HCT116 (cell line): ENCODE results near the gene DLK1. TPM values are rescaled to one million over a fixed set of nuclear protein-coding genes. Genes with fewer than 3 reads are reported as not detected.

Experiments used
- ATAC-seq: fragments of 200-7000 bp; cut with Tn5 transposase; 2 replicates; pipeline ENCODE4 v1.9.1; 2020; ENCODE audit warnings: mild to moderate bottlenecking, moderate library complexity
- BruUV-seq: library from RNA; stranded (reverse); fragments of 400-500 nt; replicated peaks from 2 replicates; lab custom pipeline; 2021; lab: Mats Ljungman, UMichigan
- CTCF ChIA-PET: fragments of 300-600 bp; sonication (Branson Sonifier 250); formaldehyde crosslinking; loops from one replicate; lab custom pipeline; 2021; ENCODE audit warnings: antibody characterized with exemption; lab: Charles Lee
- POLR2A ChIA-PET: fragments of 300-600, 350-600 bp; sonication (Branson Sonifier 250); formaldehyde crosslinking; loops from one replicate; lab custom pipeline; 2021; ENCODE audit warnings: antibody characterized with exemption; lab: Charles Lee
- RAD21 ChIA-PET, 2 experiments: fragments of 300-600 bp; sonication (Branson Sonifier 250); formaldehyde crosslinking; loops; one replicate each; lab custom pipeline; 2023; ENCODE audit warnings: low total read pairs in 2 of 2; ENCODE audit not compliant: uncharacterized antibody in 2 of 2, unreplicated experiment in 2 of 2, low non-redundant PET in 1 of 2; lab: Charles Lee
- DNase-seq: peaks from one replicate; pipeline ENCODE4 v3.0.0-alpha.2; 2010; ENCODE audit warnings: low read depth, low spot score
- H2AFZ ChIP-seq: fragments of 200-600 bp; shearing (Covaris generic), sonication (generic); 2 replicates; pipeline ENCODE4 v1.6.1; 2017; ENCODE audit warnings: low read depth, mixed run types, mixed read lengths, antibody characterized with exemption, low read length; ENCODE audit not compliant: poor library complexity, severe bottlenecking
- H3K27ac ChIP-seq: 2 replicates; pipeline ENCODE4 v1.5.1; 2012; ENCODE audit warnings: low read depth, low read length
- H3K27me3 ChIP-seq: fragments of 200-600 bp; sonication (generic); 2 replicates; pipeline ENCODE4 v1.6.1; 2016; ENCODE audit warnings: mixed run types, low read length, mixed read lengths; ENCODE audit not compliant: insufficient read depth
- H3K36me3 ChIP-seq, 2 experiments: fragments of 200-500 bp in 1 of 2; fragments of 200-600 bp in 1 of 2; sonication (Bioruptor generic) in 1 of 2; sonication (generic) in 1 of 2; 2 replicates each; pipeline versions ENCODE4 v1.5.1 to v1.6.1; 2014 to 2016; ENCODE audit warnings: low read length in 2 of 2, inconsistent platforms in 1 of 2, mixed read lengths in 1 of 2, mixed run types in 1 of 2; ENCODE audit not compliant: insufficient read depth in 2 of 2, control insufficient read depth in 1 of 2
- H3K4me1 ChIP-seq, 2 experiments: fragments of 200-600 bp in 1 of 2; sonication (generic) in 1 of 2; 2 replicates each; pipeline versions ENCODE4 v1.5.1 to v1.6.1; 2012 to 2017; ENCODE audit warnings: low read length in 2 of 2, inconsistent platforms in 1 of 2, mild to moderate bottlenecking in 1 of 2, mixed read lengths in 1 of 2, mixed run types in 1 of 2, moderate library complexity in 1 of 2; ENCODE audit not compliant: insufficient read depth in 2 of 2, control insufficient read depth in 1 of 2
- H3K4me2 ChIP-seq: fragments of 200-600 bp; sonication (generic); 2 replicates; pipeline ENCODE4 v1.6.1; 2017; ENCODE audit warnings: mixed run types, low read length, mixed read lengths
- H3K4me3 ChIP-seq, 2 experiments: fragments of 200-600 bp in 1 of 2; sonication (generic) in 1 of 2; replicated peaks in 1 of 2; 2 replicates each; pipeline ENCODE4 v1.5.1; 2011 to 2016; ENCODE audit warnings: low read length in 2 of 2, control low read depth in 1 of 2, low read depth in 1 of 2, mild to moderate bottlenecking in 1 of 2, mixed read lengths in 1 of 2, mixed run types in 1 of 2
- H3K79me2 ChIP-seq: fragments of 200-600 bp; sonication (generic); 2 replicates; pipeline ENCODE4 v1.6.1; 2017; ENCODE audit warnings: mild to moderate bottlenecking, mixed run types, low read length, moderate library complexity, mixed read lengths; ENCODE audit not compliant: insufficient read depth
- H3K9ac ChIP-seq: fragments of 200-600 bp; sonication (generic); 2 replicates; pipeline ENCODE4 v1.6.1; 2016; ENCODE audit warnings: low read length, mixed read lengths
- H3K9me2 ChIP-seq: fragments of 200-600 bp; sonication (generic), shearing (Covaris generic); 2 replicates; pipeline ENCODE4 v1.6.1; 2017; ENCODE audit warnings: mixed run types, mild to moderate bottlenecking, moderate library complexity; ENCODE audit not compliant: insufficient read depth
- H3K9me3 ChIP-seq, 2 experiments: fragments of 200-500 bp in 1 of 2; fragments of 200-600 bp in 1 of 2; sonication (Bioruptor generic) in 1 of 2; sonication (generic) in 1 of 2; 2 replicates each; pipeline ENCODE4 v1.6.1; 2014 to 2017; ENCODE audit warnings: low read length in 2 of 2, mixed read lengths in 2 of 2, inconsistent platforms in 1 of 2, low read depth in 1 of 2, mild to moderate bottlenecking in 1 of 2, mixed run types in 1 of 2, moderate library complexity in 1 of 2; ENCODE audit not compliant: control insufficient read depth in 1 of 2, insufficient read depth in 1 of 2
- H4K20me1 ChIP-seq: fragments of 200-600 bp; sonication (generic), shearing (Covaris generic); 2 replicates; pipeline ENCODE4 v1.6.1; 2017; ENCODE audit warnings: mixed run types, mild to moderate bottlenecking, moderate library complexity; ENCODE audit not compliant: insufficient read depth
- ATF3 ChIP-seq: IDR thresholded peaks from 2 replicates; pipeline ENCODE4 v1.6.1; 2012
- CBX3 ChIP-seq: IDR thresholded peaks from 2 replicates; pipeline ENCODE4 v1.6.1; 2012; ENCODE audit warnings: low read depth
- EGR1 ChIP-seq: IDR thresholded peaks from 2 replicates; pipeline ENCODE4 v1.6.1; 2012; ENCODE audit warnings: low read depth
- EZH2 ChIP-seq: fragments of 200-600 bp; sonication (generic); IDR thresholded peaks from 2 replicates; pipeline ENCODE4 v1.6.1; 2017; ENCODE audit warnings: antibody characterized with exemption, mixed run types
- EZH2phosphoT487 ChIP-seq: fragments of 200-600 bp; IDR thresholded peaks from 2 replicates; pipeline ENCODE4 v1.6.1; 2018; ENCODE audit warnings: antibody characterized with exemption, borderline replicate concordance
- POLR2AphosphoS5 ChIP-seq: IDR thresholded peaks from 2 replicates; pipeline ENCODE4 v1.6.1; 2011; ENCODE audit warnings: mild to moderate bottlenecking, low read depth, low read length, moderate library complexity
- RAD21 ChIP-seq: IDR thresholded peaks from 2 replicates; pipeline ENCODE4 v1.6.1; 2012; ENCODE audit warnings: low read depth, mild to moderate bottlenecking
- ZBTB33 ChIP-seq: IDR thresholded peaks from 2 replicates; pipeline ENCODE4 v1.6.1; 2011; ENCODE audit warnings: mild to moderate bottlenecking, low read length, moderate library complexity; ENCODE audit not compliant: insufficient replicate concordance; ENCODE audit errors: extremely low read depth
- ZFX ChIP-seq: fragments of 450-650 bp; IDR thresholded peaks from 2 replicates; pipeline ENCODE4 v1.6.1; 2017
- intact Hi-C: fragments of 100-400 bp; cut with micrococcal nuclease; formaldehyde crosslinking; loops from 2 replicates; pipeline ENCODE4 v1.10.0; 2022
- total RNA-seq: library from RNA; stranded (reverse); gene quantifications from one replicate; pipeline ENCODE4 v1.2.1, GENCODE V29; 2021; ENCODE audit not compliant: unreplicated experiment

DLK1 gene
- total RNA-seq, 1 experiment from 2014 or later = 1.5 TPM

- ChIA-PET CTCF (interaction anchor here (1.2 kb wide), 1 partner anchor 15 kb away, joined by 3 read pairs; no protein-coding TSS in a partner anchor), RAD21 (no interaction called here), POLR2A (interaction anchor here (1.0 kb wide), 1 partner anchor 15 kb away, joined by 5 read pairs; no protein-coding TSS in a partner anchor)
- Histone ChIP-seq H4K20me1 (no peaks in the 10 kb centered on the region), H3K27ac (no peak overlapping the region), H3K4me2 (no peak overlapping the region), H3K4me3 (no peak overlapping the region), H3K9me3 (no peaks in the 10 kb centered on the region), H3K4me1 (peaks cover 0 to 11% of the 10 kb centered on the region in 2 experiments; a peak in 1 of 4 replicates), H3K79me2 (no peaks in the 10 kb centered on the region), H3K9ac (no peak overlapping the region), H2AFZ (no peak overlapping the region), H3K36me3 (no peaks in the 10 kb centered on the region), H3K9me2 (no peaks in the 10 kb centered on the region), H3K27me3 (no peaks in the 10 kb centered on the region)
- no TSS peak for BruUV-seq
- ATAC-seq (peak; percentile 13; the same call in 1 of the 2 replicates), DNase-seq (no peak)
- no peak for TF ChIP-seq RAD21
- TF ChIP-seq CBX3 = no peak
- TF ChIP-seq ZFX = peak; percentile 44; the same call in 1 of the 2 replicates
- TF ChIP-seq POLR2AphosphoS5 = no peak
- TF ChIP-seq EZH2 = no peak
- no peak for TF ChIP-seq EGR1
- no peak for TF ChIP-seq ATF3
- no peak for TF ChIP-seq EZH2phosphoT487
- intact Hi-C loops = no loop called here
Observed at GRCh38 chr14:100677554-100678468, 48.9 kb upstream of the DLK1 start.

- ChIA-PET RAD21 (no interaction called here), POLR2A (no interaction called here), CTCF (interaction anchor here (1.2 kb wide), 1 partner anchor 16 kb away, joined by 3 read pairs; no protein-coding TSS in a partner anchor)
- Histone ChIP-seq H3K36me3 (no peaks in the 10 kb centered on the region), H3K27ac (no peak overlapping the region), H2AFZ (no peak overlapping the region)
- no peak for DNase-seq
- no peak for TF ChIP-seq ZBTB33
- TF ChIP-seq, all 23 proteins: peak for 0
- intact Hi-C loops = no loop called here
- peaks cover 0 to 12% of the 10 kb centered on the region in 2 experiments; a peak in 1 of 4 replicates for H3K4me1 ChIP-seq
- H3K4me2 ChIP-seq = no peak overlapping the region
- H3K9me3 ChIP-seq = no peaks in the 10 kb centered on the region
- no peak; the same call in 1 of the 2 replicates for ATAC-seq
- H3K9ac ChIP-seq = no peak overlapping the region
- no peaks in the 10 kb centered on the region for H3K79me2 ChIP-seq
- no peak overlapping the region for H3K4me3 ChIP-seq
- no peaks in the 10 kb centered on the region for H4K20me1 ChIP-seq
- H3K9me2 ChIP-seq = no peaks in the 10 kb centered on the region
- no peaks in the 10 kb centered on the region for H3K27me3 ChIP-seq
- no TSS peak for BruUV-seq
Observed at GRCh38 chr14:100678469-100678828, 48.2 kb upstream of the DLK1 start.
